Activated CD8-positive, alpha-beta T cell treated with anti-CD3 and anti-CD28 coated beads, Interleukin-2, amount 10 ng/mL, durations not matched to agents 7 days and 5 days (primary cell): ENCODE results near the gene CAMK2G. TPM values are rescaled to one million over a fixed set of nuclear protein-coding genes. Genes with fewer than 3 reads are reported as not detected.
"Not testable (repeated sequence)": the region's sequence is repeated elsewhere in the genome, so short reads cannot be mapped to it uniquely, and the experiment has no call there.

Experiments
- ATAC-seq: fragments of 150-1000 bp; cut with Tn5 transposase; one replicate; pipeline ENCODE4 v1.10.0; 2021; ENCODE audit warnings: moderate library complexity
- CTCF ChIA-PET: fragments of 350-600 bp; sonication (Branson Sonifier 250); formaldehyde crosslinking; loops from one replicate; lab custom pipeline; 2021; ENCODE audit warnings: antibody characterized with exemption; lab: Charles Lee
- POLR2A ChIA-PET: fragments of 350-600 bp; sonication (Branson Sonifier 250); formaldehyde crosslinking; loops from one replicate; lab custom pipeline; 2021; ENCODE audit warnings: antibody characterized with exemption; lab: Charles Lee
- DNase-seq: peaks from one replicate; pipeline ENCODE4 v3.0.0-alpha.2; 2020
- H3K27ac Mint-ChIP-seq: one replicate; pipeline ENCODE4 v1.8.0; 2021; ENCODE audit warnings: mild to moderate bottlenecking, mixed read lengths
- H3K27me3 Mint-ChIP-seq: one replicate; pipeline ENCODE4 v1.8.0; 2021; ENCODE audit warnings: low read depth, mixed read lengths
- H3K36me3 Mint-ChIP-seq: one replicate; pipeline ENCODE4 v1.8.0; 2021; ENCODE audit warnings: low read depth, mixed read lengths
- H3K4me1 Mint-ChIP-seq: one replicate; pipeline ENCODE4 v1.8.0; 2021; ENCODE audit warnings: low read depth, mixed read lengths
- H3K4me3 Mint-ChIP-seq: one replicate; pipeline ENCODE4 v1.8.0; 2021; ENCODE audit warnings: mild to moderate bottlenecking, mixed read lengths
- H3K9me3 Mint-ChIP-seq: one replicate; pipeline ENCODE4 v1.8.0; 2022; ENCODE audit warnings: mixed read lengths; ENCODE audit not compliant: insufficient read depth
- total RNA-seq, 2 experiments: library from RNA; stranded (reverse); gene quantifications; one replicate each; pipeline ENCODE4 v1.2.3, GENCODE V29; 2021

The CAMK2G gene
- 10 to 100 TPM; 43.2 to 48.4 TPM for total RNA-seq

GRCh38 chr10:73874267-73875138 is at the start of gene CAMK2G:
Gene CAMK2G, minus strand, starts transcription at chr10:73874555. Its CDS starts 94 bp downstream, at chr10:73874461.
- peak; percentile 89 for DNase-seq
- H3K9me3 Mint-ChIP-seq = no peaks in the 10 kb centered on the region
- H3K36me3 Mint-ChIP-seq = peaks cover 32% of the 10 kb centered on the region
- ChIA-PET CTCF (interaction anchor here (0.6 to 8.2 kb wide), 4 partner anchors 12 to 66 kb away, joined by 3 to 431 read pairs (median 119); no protein-coding TSS in a partner anchor), POLR2A (interaction anchor here (0.6 to 2.4 kb wide), 9 partner anchors 9 to 131 kb away, joined by 3 to 14 read pairs (median 4); partner anchors contain the start of gene SEC24C)
- no peaks in the 10 kb centered on the region for H3K27me3 Mint-ChIP-seq
- peak within 1 kb of the TSS; percentile 87 for H3K27ac Mint-ChIP-seq
- H3K4me3 Mint-ChIP-seq = peak within 1 kb of the TSS; percentile 82
- peaks cover 74% of the 10 kb centered on the region for H3K4me1 Mint-ChIP-seq
- ATAC-seq = peak; percentile 93

- DNase-seq (no peak), ATAC-seq (no peak)
- peaks cover 12% of the 10 kb centered on the region for H3K36me3 Mint-ChIP-seq
- POLR2A ChIA-PET = interaction anchor here (0.6 kb wide), 1 partner anchor 35 kb away, joined by 3 read pairs; no protein-coding TSS in a partner anchor
- no peak overlapping the region for H3K4me3 Mint-ChIP-seq
- no peak overlapping the region for H3K27ac Mint-ChIP-seq
- CTCF ChIA-PET = interaction anchor here (1.6 kb wide), 1 partner anchor 18 kb away, joined by 7 read pairs; no protein-coding TSS in a partner anchor
- no peaks in the 10 kb centered on the region for H3K9me3 Mint-ChIP-seq
- peaks cover 37% of the 10 kb centered on the region for H3K27me3 Mint-ChIP-seq
- H3K4me1 Mint-ChIP-seq = peaks cover 40% of the 10 kb centered on the region
Observed at GRCh38 chr10:73922864-73923133, 48.4 kb upstream of the CAMK2G start.

DNA sequence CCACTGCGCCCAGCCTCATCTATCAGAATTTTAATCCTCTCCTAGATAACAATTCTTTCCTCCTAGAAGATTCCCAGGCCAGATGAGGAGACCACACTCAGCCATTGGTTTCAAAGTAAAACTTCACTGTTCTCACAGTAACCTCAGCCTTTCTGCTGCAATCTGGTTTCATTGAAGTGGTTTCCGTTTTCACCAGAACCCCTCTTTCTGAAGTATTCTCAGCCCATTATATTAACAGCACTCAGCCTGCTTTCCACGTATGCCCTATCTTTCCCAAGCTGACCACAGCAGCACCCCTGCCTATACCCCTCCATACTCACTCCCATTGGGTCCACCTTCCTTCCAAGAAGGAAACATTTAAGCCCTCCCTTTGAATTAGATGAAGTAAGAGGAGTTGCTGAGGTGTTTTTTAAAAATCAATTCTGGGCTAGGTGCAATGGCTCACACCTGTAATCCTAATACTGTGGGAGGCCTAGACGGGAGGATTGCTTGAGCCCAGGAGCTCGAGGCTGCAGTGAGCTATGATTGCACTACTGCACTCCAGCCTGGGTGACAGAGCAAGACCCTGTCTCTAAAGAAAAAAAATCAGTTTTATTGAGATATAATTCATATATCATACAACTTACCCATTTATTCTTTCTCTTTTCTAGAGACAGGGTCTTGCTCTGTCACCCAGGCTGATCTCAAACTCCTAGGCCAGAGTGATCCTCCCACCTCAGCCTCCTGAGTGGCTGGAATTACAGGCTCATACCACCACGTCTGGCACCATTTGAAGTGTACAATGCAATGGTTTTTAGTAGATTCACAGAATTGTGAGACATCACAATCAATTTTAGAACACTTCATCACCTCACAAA is 47.9 kb upstream of the CAMK2G start:
- peak; percentile 89 for ATAC-seq
- peaks cover 32% of the 10 kb centered on the region for H3K27me3 Mint-ChIP-seq
- peak; percentile 72 for DNase-seq
- H3K27ac Mint-ChIP-seq = peak overlapping the region; percentile 51
- POLR2A ChIA-PET = interaction anchor here (0.6 to 1.1 kb wide), 2 partner anchors 34 to 158 kb away, joined by 3 read pairs; no protein-coding TSS in a partner anchor
- no peaks in the 10 kb centered on the region for H3K9me3 Mint-ChIP-seq
- CTCF ChIA-PET = interaction anchor here (0.9 to 1.6 kb wide), 3 partner anchors 18 to 43 kb away, joined by 4 to 7 read pairs (median 6); no protein-coding TSS in a partner anchor
- peaks cover 17% of the 10 kb centered on the region for H3K36me3 Mint-ChIP-seq
- H3K4me3 Mint-ChIP-seq = peak overlapping the region; percentile 12
- H3K4me1 Mint-ChIP-seq = peaks cover 43% of the 10 kb centered on the region

- Mint-ChIP-seq H3K27ac (peak overlapping the region; percentile 54), H3K36me3 (peaks cover 30% of the 10 kb centered on the region), H3K4me1 (peaks cover 49% of the 10 kb centered on the region), H3K27me3 (peaks cover 21% of the 10 kb centered on the region), H3K9me3 (no peaks in the 10 kb centered on the region), H3K4me3 (no peak overlapping the region)
- no peak for ATAC-seq
- ChIA-PET POLR2A (interaction anchor here (0.8 kb wide), 1 partner anchor 180 kb away, joined by 3 read pairs; no protein-coding TSS in a partner anchor), CTCF (interaction anchor here (0.6 to 2.4 kb wide), 4 partner anchors 13 to 43 kb away, joined by 3 to 6 read pairs (median 4); no protein-coding TSS in a partner anchor)
- peak; percentile 31 for DNase-seq
Observed at GRCh38 chr10:73920089-73920488, 45.7 kb upstream of the CAMK2G start.

- H3K27ac Mint-ChIP-seq, H3K4me3 Mint-ChIP-seq, DNase-seq, ATAC-seq, H3K9me3 Mint-ChIP-seq: not testable (repeated sequence)
- ChIA-PET CTCF (interaction anchor here (0.6 to 2.4 kb wide), 5 partner anchors 9 to 43 kb away, joined by 3 to 6 read pairs (median 4); no protein-coding TSS in a partner anchor), POLR2A (interaction anchor here (0.8 kb wide), 1 partner anchor 181 kb away, joined by 3 read pairs; no protein-coding TSS in a partner anchor)
- Mint-ChIP-seq H3K36me3 (peaks cover 33% of the 10 kb centered on the region), H3K27me3 (peaks cover 21% of the 10 kb centered on the region), H3K4me1 (peaks cover 47% of the 10 kb centered on the region)
Observed at GRCh38 chr10:73919481-73919880, 45.1 kb upstream of the CAMK2G start.

DNA sequence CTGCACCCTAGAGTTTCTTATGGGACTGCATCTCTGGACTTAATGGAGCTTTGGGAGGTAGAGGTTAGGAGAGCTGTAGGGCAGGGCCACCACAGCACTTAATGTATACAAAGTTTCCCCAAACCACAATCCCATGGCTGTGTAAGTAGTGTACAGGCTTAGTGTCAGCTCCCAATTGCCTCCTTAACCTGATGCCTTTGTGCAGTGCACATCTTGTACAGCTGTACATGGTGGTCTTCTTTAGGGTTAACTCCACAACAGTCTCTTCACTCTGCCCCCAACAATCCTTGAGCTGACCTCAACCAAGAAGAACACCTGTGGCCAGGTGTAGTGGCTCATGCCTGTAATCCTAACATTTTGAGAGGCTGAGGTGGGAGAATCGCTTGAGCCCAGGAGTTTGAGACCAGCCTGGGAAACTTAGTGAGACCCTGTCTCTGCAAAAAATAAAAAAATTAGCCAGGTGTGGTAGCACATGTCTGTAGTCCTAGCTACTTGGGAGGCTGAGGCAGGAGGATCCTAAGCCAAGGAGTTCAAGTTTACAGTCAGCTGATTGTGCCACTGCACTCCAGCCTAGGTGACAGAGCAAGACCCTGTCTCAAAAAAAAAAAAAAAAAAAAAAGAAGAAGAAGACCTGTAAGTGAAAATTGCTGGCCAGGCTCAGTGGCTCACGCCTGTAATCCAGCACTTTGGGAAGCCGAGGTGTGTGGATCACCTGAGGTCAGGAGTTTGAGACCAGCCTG is 43.4 kb upstream of the CAMK2G start:
- Mint-ChIP-seq H3K27me3 (peaks cover 24% of the 10 kb centered on the region), H3K4me1 (peaks cover 35% of the 10 kb centered on the region), H3K36me3 (peaks cover 33% of the 10 kb centered on the region), H3K27ac (no peak overlapping the region), H3K9me3 (no peaks in the 10 kb centered on the region), H3K4me3 (no peak overlapping the region)
- CTCF ChIA-PET = interaction anchor here (0.6 to 1.7 kb wide), 7 partner anchors 11 to 163 kb away, joined by 3 to 10 read pairs (median 4); no protein-coding TSS in a partner anchor
- DNase-seq (no peak), ATAC-seq (no peak)
- POLR2A ChIA-PET = no interaction called here

- H3K36me3 Mint-ChIP-seq = peaks cover 33% of the 10 kb centered on the region
- ChIA-PET CTCF (interaction anchor here (1.1 to 1.5 kb wide), 2 partner anchors 24 to 164 kb away, joined by 3 to 6 read pairs; no protein-coding TSS in a partner anchor), POLR2A (interaction anchor here (0.8 kb wide), 1 partner anchor 10 kb away, joined by 3 read pairs; no protein-coding TSS in a partner anchor)
- H3K4me3 Mint-ChIP-seq = no peak overlapping the region
- peaks cover 29% of the 10 kb centered on the region for H3K4me1 Mint-ChIP-seq
- H3K27me3 Mint-ChIP-seq = peaks cover 26% of the 10 kb centered on the region
- no peaks in the 10 kb centered on the region for H3K9me3 Mint-ChIP-seq
- peak; percentile 31 for ATAC-seq
- no peak for DNase-seq
- H3K27ac Mint-ChIP-seq = no peak overlapping the region
Observed at GRCh38 chr10:73916761-73917470, 42.6 kb upstream of the CAMK2G start.

DNA sequence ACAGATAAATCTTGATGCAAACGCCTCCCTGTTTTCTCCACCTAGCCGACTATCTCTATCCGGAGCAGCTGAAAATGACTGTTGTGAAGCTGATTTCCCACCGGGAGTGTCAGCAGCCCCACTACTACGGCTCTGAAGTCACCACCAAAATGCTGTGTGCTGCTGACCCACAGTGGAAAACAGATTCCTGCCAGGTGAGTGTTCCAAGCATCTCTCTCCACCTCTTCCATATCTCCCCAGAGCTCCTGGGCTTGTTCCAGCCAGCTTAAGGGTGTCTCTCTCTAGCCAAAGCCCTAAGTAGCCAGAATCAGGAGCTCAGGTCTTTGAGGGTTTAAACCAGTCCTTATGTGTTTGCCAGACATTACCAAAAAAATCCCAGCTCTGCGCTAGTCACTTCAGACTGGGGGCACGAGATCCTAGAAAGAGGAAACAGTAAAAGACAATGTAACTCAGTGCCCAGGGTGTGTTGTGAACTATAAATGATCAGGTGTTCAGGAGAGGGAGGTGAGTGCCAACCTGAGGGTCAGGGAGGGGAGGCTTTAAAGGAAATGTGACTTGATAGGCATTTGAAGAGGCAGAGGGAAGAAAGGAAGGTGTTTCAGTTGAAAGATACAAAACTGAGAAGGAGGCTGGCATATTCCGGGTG is 41.0 kb upstream of the CAMK2G start:
- Mint-ChIP-seq H3K27ac (no peak overlapping the region), H3K4me3 (no peak overlapping the region), H3K4me1 (peaks cover 29% of the 10 kb centered on the region), H3K9me3 (no peaks in the 10 kb centered on the region), H3K36me3 (peaks cover 33% of the 10 kb centered on the region), H3K27me3 (peaks cover 36% of the 10 kb centered on the region)
- DNase-seq (no peak), ATAC-seq (no peak)
- CTCF ChIA-PET = interaction anchor here (0.7 to 1.7 kb wide), 3 partner anchors 25 to 35 kb away, joined by 3 to 6 read pairs (median 3); no protein-coding TSS in a partner anchor
- POLR2A ChIA-PET = no interaction called here

DNA sequence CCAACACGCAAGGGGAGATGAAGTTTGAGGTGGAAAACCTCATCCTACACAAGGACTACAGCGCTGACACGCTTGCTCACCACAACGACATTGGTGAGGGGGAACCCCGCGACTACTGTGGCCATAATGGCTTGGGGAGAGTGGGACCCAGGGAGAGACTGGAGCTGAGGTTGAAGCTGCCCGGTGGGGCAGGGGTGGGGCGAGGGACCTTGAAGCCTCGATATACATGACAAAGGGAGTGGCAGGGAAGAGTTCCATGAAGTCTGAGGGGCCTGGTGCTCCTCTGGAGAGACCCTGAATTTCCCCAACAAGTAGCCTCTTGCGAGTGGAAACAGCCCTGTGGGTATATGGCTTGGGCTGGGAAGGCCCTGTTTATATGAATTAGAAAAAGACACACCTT is 39.7 kb upstream of the CAMK2G start:
- Mint-ChIP-seq H3K27me3 (peaks cover 41% of the 10 kb centered on the region), H3K36me3 (peaks cover 27% of the 10 kb centered on the region), H3K4me1 (peaks cover 36% of the 10 kb centered on the region), H3K9me3 (no peaks in the 10 kb centered on the region), H3K27ac (no peak overlapping the region), H3K4me3 (no peak overlapping the region)
- POLR2A ChIA-PET = no interaction called here
- CTCF ChIA-PET = interaction anchor here (1.1 to 1.7 kb wide), 2 partner anchors 27 to 28 kb away, joined by 3 to 6 read pairs; no protein-coding TSS in a partner anchor
- DNase-seq = no peak
- no peak for ATAC-seq
